ENCODE results near the gene ATP8A1. TPM values are rescaled to one million over a fixed set of nuclear protein-coding genes. Genes with fewer than 3 reads are reported as not detected.

ATP8A1 gene
- polyA plus RNA-seq, 1 donor from 2014 or later = 45.8 TPM

- no peak for TF ChIP-seq POLR2AphosphoS5 (IDR thresholded peaks at IDR 0.05)
- no peak for TF ChIP-seq SMC3 (conservative IDR thresholded peaks at IDR 0.05; ENCODE audit: poor library complexity)
- no peak for TF ChIP-seq RAD21 (conservative IDR thresholded peaks at IDR 0.05)
- TF ChIP-seq EZH2 (IDR thresholded peaks at IDR 0.05; ENCODE audit: borderline replicate concordance, insufficient read depth, low read length, poor library complexity, severe bottlenecking) = no peak
- no peak for TF ChIP-seq REST (IDR thresholded peaks at IDR 0.05; ENCODE audit: borderline replicate concordance)
- no peak for TF ChIP-seq EP300 (conservative IDR thresholded peaks at IDR 0.05; ENCODE audit: poor library complexity, severe bottlenecking)
- no peak for TF ChIP-seq TAF1 (IDR thresholded peaks at IDR 0.05; ENCODE audit: low read depth)
- TF ChIP-seq MXI1 (conservative IDR thresholded peaks at IDR 0.05; ENCODE audit: poor library complexity, severe bottlenecking) = no peak
- TF ChIP-seq, protein P1, sequence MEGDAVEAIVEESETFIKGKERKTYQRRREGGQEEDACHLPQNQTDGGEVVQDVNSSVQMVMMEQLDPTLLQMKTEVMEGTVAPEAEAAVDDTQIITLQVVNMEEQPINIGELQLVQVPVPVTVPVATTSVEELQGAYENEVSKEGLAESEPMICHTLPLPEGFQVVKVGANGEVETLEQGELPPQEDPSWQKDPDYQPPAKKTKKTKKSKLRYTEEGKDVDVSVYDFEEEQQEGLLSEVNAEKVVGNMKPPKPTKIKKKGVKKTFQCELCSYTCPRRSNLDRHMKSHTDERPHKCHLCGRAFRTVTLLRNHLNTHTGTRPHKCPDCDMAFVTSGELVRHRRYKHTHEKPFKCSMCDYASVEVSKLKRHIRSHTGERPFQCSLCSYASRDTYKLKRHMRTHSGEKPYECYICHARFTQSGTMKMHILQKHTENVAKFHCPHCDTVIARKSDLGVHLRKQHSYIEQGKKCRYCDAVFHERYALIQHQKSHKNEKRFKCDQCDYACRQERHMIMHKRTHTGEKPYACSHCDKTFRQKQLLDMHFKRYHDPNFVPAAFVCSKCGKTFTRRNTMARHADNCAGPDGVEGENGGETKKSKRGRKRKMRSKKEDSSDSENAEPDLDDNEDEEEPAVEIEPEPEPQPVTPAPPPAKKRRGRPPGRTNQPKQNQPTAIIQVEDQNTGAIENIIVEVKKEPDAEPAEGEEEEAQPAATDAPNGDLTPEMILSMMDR (IDR thresholded peaks at IDR 0.05; ENCODE audit: poor library complexity, severe bottlenecking) = no peak
- Histone ChIP-seq H4K20me1 (ENCODE audit: insufficient read depth) (no peaks in the 10 kb centered on the region), H2AFZ (ENCODE audit: low read depth, low read length) (no peak overlapping the region), H3K9me3 (ENCODE audit: low read length) (no peaks in the 10 kb centered on the region), H3F3A (ENCODE audit: insufficient read depth, low read length, poor library complexity, severe bottlenecking) (no peaks in the 10 kb centered on the region), H3K9me2 (ENCODE audit: insufficient read depth, low read length) (no peaks in the 10 kb centered on the region), H3K9ac (ENCODE audit: low read length) (no peak overlapping the region), H3K27me3 (ENCODE audit: insufficient read depth, low read depth, low read length) (no peaks in the 10 kb centered on the region), H3K79me2 (replicated peaks; ENCODE audit: insufficient read depth, low read length) (no peaks in the 10 kb centered on the region), H3K36me3 (ENCODE audit: insufficient read depth, low read length) (no peaks in the 10 kb centered on the region), H3K27ac (ENCODE audit: low read length) (no peak overlapping the region), H3K4me3 (ENCODE audit: low read length) (no peak overlapping the region), H3K4me2 (ENCODE audit: low read length) (no peak overlapping the region)
Observed at GRCh38 chr4:42673082-42673425, 16.1 kb upstream of the ATP8A1 start.

DNA sequence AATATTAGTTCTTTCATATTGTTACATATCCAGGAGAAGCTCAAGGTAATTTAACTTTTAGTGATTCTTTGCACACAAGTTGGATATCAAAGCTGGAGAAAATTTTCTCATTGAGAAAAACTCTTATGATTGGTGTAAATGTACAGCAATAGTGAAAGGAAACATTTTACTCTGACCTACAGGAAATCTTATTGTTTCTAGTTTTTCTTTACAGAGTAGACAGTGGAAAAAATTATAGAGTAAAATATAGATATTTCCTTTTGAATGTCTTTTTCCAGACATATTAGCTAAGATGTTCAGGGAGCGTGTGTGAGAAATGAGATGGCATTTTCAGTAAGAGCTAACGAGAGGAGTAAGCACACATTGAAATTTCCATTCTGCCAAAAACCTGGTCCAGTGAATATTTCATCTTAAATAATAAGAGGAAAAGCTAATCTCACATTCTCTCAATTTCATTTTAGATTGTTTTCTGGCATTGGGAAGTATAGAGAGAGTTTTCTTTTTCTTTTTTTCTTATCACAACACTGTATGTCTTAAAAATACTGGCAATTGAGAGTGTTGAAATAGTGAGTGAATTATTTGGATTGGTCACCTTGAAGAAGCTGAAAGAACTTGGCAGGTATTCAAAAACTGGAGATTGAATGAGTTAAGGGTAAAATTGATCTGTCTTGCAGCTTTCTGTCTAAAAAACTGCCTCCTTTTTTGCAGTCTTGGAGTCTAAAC, 15.6 kb upstream of the ATP8A1 start:
- Histone ChIP-seq H3K4me2 (ENCODE audit: low read length) (no peak overlapping the region), H3K9ac (ENCODE audit: low read length) (no peak overlapping the region), H3K9me2 (ENCODE audit: insufficient read depth, low read length) (no peaks in the 10 kb centered on the region), H3F3A (ENCODE audit: insufficient read depth, low read length, poor library complexity, severe bottlenecking) (no peaks in the 10 kb centered on the region), H3K27me3 (ENCODE audit: insufficient read depth, low read depth, low read length) (no peaks in the 10 kb centered on the region), H3K36me3 (ENCODE audit: insufficient read depth, low read length) (no peaks in the 10 kb centered on the region), H3K79me2 (replicated peaks; ENCODE audit: insufficient read depth, low read length) (no peaks in the 10 kb centered on the region), H2AFZ (ENCODE audit: low read depth, low read length) (no peak overlapping the region), H4K20me1 (ENCODE audit: insufficient read depth) (no peaks in the 10 kb centered on the region), H3K27ac (ENCODE audit: low read length) (no peak overlapping the region), H3K9me3 (ENCODE audit: low read length) (no peaks in the 10 kb centered on the region), H3K4me3 (ENCODE audit: low read length) (no peak overlapping the region)
- no peak for TF ChIP-seq REST (IDR thresholded peaks at IDR 0.05; ENCODE audit: borderline replicate concordance)
- TF ChIP-seq, protein P1 (IDR thresholded peaks at IDR 0.05; ENCODE audit: poor library complexity, severe bottlenecking) = no peak
